Osteocyte (in vitro differentiated cells): ENCODE data around the gene COL23A1. TPM values are rescaled to one million over a fixed set of nuclear protein-coding genes. Genes with fewer than 3 reads are reported as not detected.

Experiments
- DNase-seq: peaks from one replicate; pipeline ENCODE4 v3.0.0; 2021; ENCODE audit warnings: mixed read lengths; ENCODE audit not compliant: unreplicated experiment; ENCODE audit errors: extremely low spot score
- H3K27ac Mint-ChIP-seq: one replicate; pipeline ENCODE4 v1.8.0; 2021; ENCODE audit warnings: mild to moderate bottlenecking, mixed read lengths; ENCODE audit not compliant: unreplicated experiment
- H3K27me3 Mint-ChIP-seq: one replicate; pipeline ENCODE4 v1.8.0; 2021; ENCODE audit warnings: mixed read lengths; ENCODE audit not compliant: unreplicated experiment
- H3K36me3 Mint-ChIP-seq: one replicate; pipeline ENCODE4 v1.8.0; 2021; ENCODE audit warnings: mixed read lengths; ENCODE audit not compliant: unreplicated experiment
- H3K4me1 Mint-ChIP-seq: one replicate; pipeline ENCODE4 v1.8.0; 2021; ENCODE audit warnings: mixed read lengths; ENCODE audit not compliant: unreplicated experiment
- H3K4me3 Mint-ChIP-seq: one replicate; pipeline ENCODE4 v1.8.0; 2021; ENCODE audit warnings: mild to moderate bottlenecking, moderate library complexity, mixed read lengths; ENCODE audit not compliant: unreplicated experiment
- H3K9me3 Mint-ChIP-seq: one replicate; pipeline ENCODE4 v1.8.0; 2021; ENCODE audit warnings: mixed read lengths; ENCODE audit not compliant: unreplicated experiment
- CTCF ChIP-seq: fragments of 200-600 bp; sonication (generic); IDR thresholded peaks from 2 replicates; pipeline ENCODE4 v1.5.0; 2021; ENCODE audit warnings: antibody characterized with exemption, mild to moderate bottlenecking, moderate library complexity
- total RNA-seq: library from RNA; stranded (reverse); gene quantifications from 2 replicates; pipeline ENCODE4 v1.2.1, GENCODE V29; 2021

The COL23A1 gene
- total RNA-seq, 1 donor from 2014 or later, result not detected

- Mint-ChIP-seq H3K4me1 (peaks cover 26% of the 10 kb centered on the region), H3K27me3 (no peaks in the 10 kb centered on the region), H3K36me3 (peaks cover 47% of the 10 kb centered on the region), H3K9me3 (no peaks in the 10 kb centered on the region), H3K27ac (peak overlapping the region; percentile 58), H3K4me3 (peak overlapping the region; percentile 75)
- TF ChIP-seq CTCF, result no peak
- no peak for DNase-seq
Observed at GRCh38 chr5:178206166-178207101, 383.8 kb downstream of the COL23A1 start.

- no peaks in the 10 kb centered on the region for H3K9me3 Mint-ChIP-seq
- no peak for TF ChIP-seq CTCF
- peak overlapping the region; percentile 75 for H3K4me3 Mint-ChIP-seq
- peaks cover 29% of the 10 kb centered on the region for H3K4me1 Mint-ChIP-seq
- no peak for DNase-seq
- peaks cover 40% of the 10 kb centered on the region for H3K36me3 Mint-ChIP-seq
- H3K27me3 Mint-ChIP-seq, result no peaks in the 10 kb centered on the region
- peak overlapping the region; percentile 58 for H3K27ac Mint-ChIP-seq
Observed at GRCh38 chr5:178205749-178206047, 384.5 kb downstream of the COL23A1 start.

- no peak for TF ChIP-seq CTCF
- H3K9me3 Mint-ChIP-seq, result no peaks in the 10 kb centered on the region
- H3K27ac Mint-ChIP-seq, result peak overlapping the region; percentile 58
- H3K4me3 Mint-ChIP-seq, result peak overlapping the region; percentile 92
- peak; percentile 88 for DNase-seq
- peaks cover 35% of the 10 kb centered on the region for H3K4me1 Mint-ChIP-seq
- no peaks in the 10 kb centered on the region for H3K27me3 Mint-ChIP-seq
- H3K36me3 Mint-ChIP-seq, result peaks cover 36% of the 10 kb centered on the region
Observed at GRCh38 chr5:178204935-178205748, 385.1 kb downstream of the COL23A1 start.

DNA sequence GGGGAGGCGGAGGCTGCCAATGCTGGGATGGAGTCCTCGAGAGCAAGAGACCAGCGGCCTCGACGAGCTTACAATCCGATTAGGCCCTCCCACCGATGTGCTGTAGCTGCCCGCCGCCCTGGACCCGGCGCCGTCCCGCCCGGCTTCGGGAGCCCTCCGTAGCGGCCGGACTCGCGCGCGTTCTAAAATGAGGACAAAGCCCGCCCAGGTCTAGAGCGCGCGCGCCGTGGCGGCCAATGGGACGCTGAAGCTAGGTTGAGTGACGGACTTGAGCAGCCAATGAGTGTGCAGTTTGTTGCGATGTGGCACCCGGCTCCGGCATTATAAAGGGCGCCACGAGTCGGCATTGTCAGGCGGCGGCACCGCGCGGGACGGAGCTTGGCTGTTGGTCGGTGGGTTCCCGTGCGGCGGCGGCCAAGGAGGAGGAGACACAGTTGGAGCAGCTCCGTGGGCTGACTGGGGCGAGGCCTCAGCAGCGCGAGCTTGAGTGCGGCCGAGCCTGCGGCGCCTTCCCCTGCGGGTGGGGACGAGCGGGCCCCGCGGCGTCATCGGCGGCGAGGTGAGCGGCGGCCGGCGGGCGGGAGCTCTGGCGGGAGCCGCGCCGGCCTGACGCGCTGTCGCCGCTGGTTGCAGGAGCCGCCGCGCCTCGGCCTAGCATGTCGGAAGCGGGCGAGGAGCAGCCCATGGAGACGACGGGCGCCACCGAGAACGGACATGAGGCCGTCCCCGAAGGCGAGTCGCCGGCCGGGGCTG is 385.8 kb downstream of the COL23A1 start, which contains the start of gene HNRNPAB:
Gene HNRNPAB (plus strand): TSS at position 352 of the 753 bp plus-strand sequence. CDS start 305 bp downstream, at position 657.
- DNase-seq, result peak; percentile 98
- peak within 1 kb of the TSS; percentile 92 for H3K4me3 Mint-ChIP-seq
- peak within 1 kb of the TSS; percentile 96 for H3K27ac Mint-ChIP-seq
- H3K36me3 Mint-ChIP-seq, result peaks cover 29% of the 10 kb centered on the region
- H3K9me3 Mint-ChIP-seq, result no peaks in the 10 kb centered on the region
- H3K4me1 Mint-ChIP-seq, result peaks cover 39% of the 10 kb centered on the region
- H3K27me3 Mint-ChIP-seq, result no peaks in the 10 kb centered on the region
- no peak for TF ChIP-seq CTCF
